A549 (cell line): ENCODE results near the gene ESYT3. TPM values are rescaled to one million over a fixed set of nuclear protein-coding genes. Genes with fewer than 3 reads are reported as not detected.

Experiments
- ATAC-seq, 2 experiments: fragments of 200-7000 bp in 1 of 2; fragments of >200 bp in 1 of 2; cut with Nextera tagmentation in 1 of 2; cut with Tn5 transposase in 1 of 2; 3 replicates each; pipeline versions ENCODE4 v1.8.0 to v1.9.1; 2018 to 2020; ENCODE audit warnings: mild to moderate bottlenecking in 1 of 2, moderate library complexity in 1 of 2
- CTCF ChIA-PET: fragments of 300-600 bp; sonication (Branson Sonifier 250); formaldehyde crosslinking; extraction: SDS; loops from one replicate; lab custom pipeline; 2021; ENCODE audit warnings: antibody characterized with exemption, inconsistent platforms; lab: Yijun Ruan, JAX
- POLR2A ChIA-PET: fragments of 350-600 bp; formaldehyde crosslinking; extraction: SDS; loops from one replicate; lab custom pipeline; 2021; ENCODE audit warnings: antibody characterized with exemption, inconsistent platforms; lab: Yijun Ruan, JAX
- DNase-seq, 2 experiments: peaks; one replicate each; pipeline versions ENCODE4 v3.0.0 to v3.0.0-alpha.2; 2011 to 2016; ENCODE audit warnings: low read depth in 1 of 2, low spot score in 1 of 2
- FAIRE-seq: peaks from 2 replicates; lab custom pipeline; 2011; peaks lifted over from hg19 to GRCh38; lab: Jason Lieb, UNC
- H3K27ac ChIP-seq, 2 experiments: fragments of >200 bp; sonication (Bioruptor Twin); formaldehyde crosslinking; 3 replicates each; pipeline ENCODE4 v1.5.1; 2016 to 2017
- H3K4me1 ChIP-seq: fragments of >200 bp; sonication (Bioruptor Twin); formaldehyde crosslinking; 3 replicates; pipeline ENCODE4 v1.6.1; 2016
- H3K4me2 ChIP-seq: fragments of >200 bp; sonication (Bioruptor Twin); formaldehyde crosslinking; 3 replicates; pipeline ENCODE4 v1.6.1; 2016
- H3K4me3 ChIP-seq: fragments of >200 bp; sonication (Bioruptor Twin); formaldehyde crosslinking; 3 replicates; pipeline ENCODE4 v1.5.1; 2016
- H3K9me3 ChIP-seq: fragments of >200 bp; sonication (Bioruptor Twin); formaldehyde crosslinking; 3 replicates; pipeline ENCODE4 v1.6.1; 2016
- ATOH8 ChIP-seq: fragments of 250-450 bp; sonication (Bioruptor Pico); IDR thresholded peaks from 2 replicates; pipeline ENCODE4 v1.5.0; 2020; ENCODE audit warnings: low read depth, mild to moderate bottlenecking, moderate library complexity
- CBX8 ChIP-seq: fragments of 200-600 bp; sonication (generic); IDR thresholded peaks from 2 replicates; pipeline ENCODE4 v1.6.1; 2016
- CHD2 ChIP-seq: fragments of 150-350 bp; IDR thresholded peaks from 2 replicates; pipeline ENCODE4 v1.6.1; 2014; ENCODE audit warnings: low read length; ENCODE audit not compliant: partially characterized antibody
- ESRRA ChIP-seq: fragments of 150-350 bp; IDR thresholded peaks from 2 replicates; pipeline ENCODE4 v1.6.1; 2014; ENCODE audit warnings: mild to moderate bottlenecking, low read length, borderline replicate concordance
- FOSL2 ChIP-seq, 2 experiments: fragments of 450-650 bp in 1 of 2; fragments of >200 bp in 1 of 2; sonication (Bioruptor Twin) in 1 of 2; formaldehyde crosslinking; IDR thresholded peaks; 2 replicates each; pipeline versions ENCODE4 v1.5.0 to v1.6.1; 2016 to 2020; ENCODE audit warnings: mild to moderate bottlenecking in 1 of 2, moderate library complexity in 1 of 2
- FOXS1 ChIP-seq: fragments of 250-450 bp; sonication (Bioruptor Pico); IDR thresholded peaks from 2 replicates; pipeline ENCODE4 v1.5.0; 2020; ENCODE audit warnings: mild to moderate bottlenecking, moderate library complexity
- GATA3 ChIP-seq: IDR thresholded peaks from 2 replicates; pipeline ENCODE4 v1.6.1; 2012; ENCODE audit warnings: borderline replicate concordance
- HDAC2 ChIP-seq: fragments of 200-600 bp; sonication (generic); IDR thresholded peaks from 2 replicates; pipeline ENCODE4 v1.6.1; 2016
- HEYL ChIP-seq: fragments of 250-450 bp; sonication (Bioruptor Pico); IDR thresholded peaks from 2 replicates; pipeline ENCODE4 v1.8.0; 2021; ENCODE audit warnings: mild to moderate bottlenecking, moderate library complexity
- HOXA7 ChIP-seq: fragments of 250-450 bp; sonication (Bioruptor Pico); IDR thresholded peaks from 2 replicates; pipeline ENCODE4 v1.5.0; 2020; ENCODE audit warnings: mild to moderate bottlenecking, moderate library complexity
- JUN ChIP-seq, 2 experiments: fragments of >200 bp; sonication (Bioruptor Twin); formaldehyde crosslinking; IDR thresholded peaks; 2 replicates in 1 of 2; 3 replicates in 1 of 2; pipeline ENCODE4 v1.6.1; 2016 to 2017
- JUNB ChIP-seq: fragments of >200 bp; sonication (Bioruptor Twin); formaldehyde crosslinking; IDR thresholded peaks from 2 replicates; pipeline ENCODE4 v1.6.1; 2016
- MYC ChIP-seq: IDR thresholded peaks from 2 replicates; pipeline ENCODE4 v1.6.1; 2012; ENCODE audit warnings: mild to moderate bottlenecking, inconsistent platforms, low read length, improper control_type of control experiment, borderline replicate concordance
- NFE2L2 ChIP-seq: fragments of 150-350 bp; conservative IDR thresholded peaks from 2 replicates; pipeline ENCODE4 v1.6.1; 2014; ENCODE audit warnings: low read length
- PBX3 ChIP-seq: IDR thresholded peaks from 2 replicates; pipeline ENCODE4 v1.6.1; 2012
- PHF8 ChIP-seq: fragments of 200-600 bp; sonication (generic); IDR thresholded peaks from 2 replicates; pipeline ENCODE4 v1.6.1; 2016; ENCODE audit warnings: low read depth, mild to moderate bottlenecking, antibody characterized with exemption, moderate library complexity, borderline replicate concordance
- RAD21 ChIP-seq, 2 experiments: fragments of >200 bp in 1 of 2; sonication (Bioruptor Twin) in 1 of 2; formaldehyde crosslinking in 1 of 2; IDR thresholded peaks in 1 of 2; conservative IDR thresholded peaks in 1 of 2; 2 replicates in 1 of 2; 3 replicates in 1 of 2; pipeline ENCODE4 v1.6.1; 2012 to 2018; ENCODE audit warnings: inconsistent platforms in 1 of 2
- RARB ChIP-seq: fragments of 250-450 bp; sonication (Bioruptor Pico); IDR thresholded peaks from 2 replicates; pipeline ENCODE4 v1.8.0; 2021; ENCODE audit warnings: mild to moderate bottlenecking, moderate library complexity
- RCOR1 ChIP-seq: fragments of 150-350 bp; IDR thresholded peaks from 2 replicates; pipeline ENCODE4 v1.6.1; 2014; ENCODE audit warnings: antibody characterized with exemption, low read length, low read depth
- RFX5 ChIP-seq: fragments of 450-650 bp; IDR thresholded peaks from 2 replicates; pipeline ENCODE4 v1.7.1; 2014; ENCODE audit warnings: antibody characterized with exemption, mild to moderate bottlenecking, moderate library complexity
- RNF2 ChIP-seq: fragments of 200-600 bp; sonication (generic); IDR thresholded peaks from 2 replicates; pipeline ENCODE4 v1.6.1; 2016; ENCODE audit warnings: low read depth, mild to moderate bottlenecking, antibody characterized with exemption, moderate library complexity, borderline replicate concordance
- SMC3 ChIP-seq: fragments of >200 bp; sonication (Bioruptor Twin); formaldehyde crosslinking; IDR thresholded peaks from 3 replicates; pipeline ENCODE4 v1.6.1; 2018; ENCODE audit warnings: inconsistent platforms
- SREBF2 ChIP-seq: fragments of 450-650 bp; IDR thresholded peaks from 2 replicates; pipeline ENCODE4 v1.6.1; 2014; ENCODE audit warnings: mild to moderate bottlenecking, moderate library complexity
- ZFP36 ChIP-seq: fragments of 450-650 bp; IDR thresholded peaks from 2 replicates; pipeline ENCODE4 v1.6.1; 2014; ENCODE audit warnings: borderline replicate concordance; ENCODE audit not compliant: partially characterized antibody
- ZNF302 ChIP-seq: fragments of 250-450 bp; sonication (Bioruptor Pico); IDR thresholded peaks from 2 replicates; pipeline ENCODE4 v1.9.0; 2021; ENCODE audit warnings: inconsistent platforms, mild to moderate bottlenecking, moderate library complexity
- WGBS: methylation state at CpG from one replicate; pipeline ENCODE4 v1.1.6; 2017; ENCODE audit errors: missing lambda C conversion rate; 5-methylcytosine and 5-hydroxymethylcytosine counted together
- polyA plus RNA-seq, 4 experiments: library from polyadenylated mRNA; depleted of rRNA in 3 of 4; stranded (reverse); fragments of >200 nt; fragmentation: RNase III in 1 of 4; extraction: RNeasy Plus Mini Kit Qiagen cat#74134 plus additional on column Dnase treatment in 1 of 4; gene quantifications; 2 replicates in 3 of 4; 3 replicates in 1 of 4; pipeline ENCODE4 v1.2.3, GENCODE V29; 2011 to 2017
- TF ChIP-seq, protein P1 (sequence below): fragments of >200 bp; sonication (Bioruptor Twin); formaldehyde crosslinking; IDR thresholded peaks from 2 replicates; pipeline ENCODE4 v1.6.1; 2016
- TF ChIP-seq, protein P2 (sequence below): fragments of >200 bp; sonication (Bioruptor Twin); formaldehyde crosslinking; IDR thresholded peaks from 3 replicates; pipeline ENCODE4 v1.6.1; 2016

Gene ESYT3
- polyA plus RNA-seq, 2 of the 4 experiments (the other 2 are of a cell fraction), result 0.92 to 1.7 TPM

DNA sequence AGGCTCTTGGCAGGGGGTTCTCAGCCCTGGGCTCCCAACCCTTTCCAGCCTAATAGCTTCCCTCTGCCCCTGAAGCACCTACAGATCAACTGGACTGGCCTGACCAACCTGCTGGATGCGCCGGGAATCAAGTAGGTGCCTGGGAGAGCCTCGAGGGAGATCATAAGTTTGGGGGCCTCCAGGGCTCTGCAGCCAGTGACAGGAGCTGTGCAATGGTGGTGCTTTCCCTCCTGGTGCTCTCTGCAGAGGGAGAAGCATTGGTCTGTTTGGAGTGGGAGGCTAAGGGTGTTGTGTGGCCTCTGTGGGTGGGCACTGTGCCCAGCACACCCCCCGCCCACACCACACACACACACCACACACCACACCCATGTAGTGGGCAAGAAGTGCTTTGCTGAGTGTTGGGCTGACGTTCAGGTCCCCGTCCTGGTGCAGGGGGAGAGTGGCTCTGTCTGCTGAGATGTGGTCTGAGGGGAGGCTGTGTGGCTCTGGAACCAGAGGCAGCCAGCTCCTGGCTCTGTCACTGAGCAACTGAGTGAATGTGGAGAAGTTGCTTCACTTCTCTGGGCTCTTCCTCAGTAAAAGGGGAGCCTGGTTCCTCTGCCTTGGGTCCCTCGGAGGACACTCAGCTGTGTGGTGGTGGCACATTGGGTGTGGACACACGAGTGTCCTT is 26.3 kb downstream of the ESYT3 start:
- Histone ChIP-seq H3K4me1 (no peaks in the 10 kb centered on the region), H3K4me3 (no peak overlapping the region), H3K9me3 (no peaks in the 10 kb centered on the region), H3K4me2 (no peak overlapping the region), H3K27ac (no peak overlapping the region)
- POLR2A ChIA-PET, result no interaction called here
- FAIRE-seq (no peak), DNase-seq (no peak), ATAC-seq (no peak)
- TF ChIP-seq RARB (CRISPR knock-in tag) (no peak), PBX3 (no peak), JUN (IDR thresholded peaks at IDR 0.05) (no peak), FOXS1 (no peak), ATOH8 (no peak), JUNB (no peak), ZFP36 (no peak), HEYL (CRISPR knock-in tag) (no peak), PHF8 (no peak), ESRRA (no peak), MYC (no peak), RNF2 (no peak), FOSL2 (IDR thresholded peaks at IDR 0.05) (no peak), FOSL2 (CRISPR knock-in tag; IDR thresholded peaks at IDR 0.05) (no peak)
- TF ChIP-seq, protein P1, sequence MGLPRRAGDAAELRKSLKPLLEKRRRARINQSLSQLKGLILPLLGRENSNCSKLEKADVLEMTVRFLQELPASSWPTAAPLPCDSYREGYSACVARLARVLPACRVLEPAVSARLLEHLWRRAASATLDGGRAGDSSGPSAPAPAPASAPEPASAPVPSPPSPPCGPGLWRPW, result no peak
- TF ChIP-seq, protein P2, sequence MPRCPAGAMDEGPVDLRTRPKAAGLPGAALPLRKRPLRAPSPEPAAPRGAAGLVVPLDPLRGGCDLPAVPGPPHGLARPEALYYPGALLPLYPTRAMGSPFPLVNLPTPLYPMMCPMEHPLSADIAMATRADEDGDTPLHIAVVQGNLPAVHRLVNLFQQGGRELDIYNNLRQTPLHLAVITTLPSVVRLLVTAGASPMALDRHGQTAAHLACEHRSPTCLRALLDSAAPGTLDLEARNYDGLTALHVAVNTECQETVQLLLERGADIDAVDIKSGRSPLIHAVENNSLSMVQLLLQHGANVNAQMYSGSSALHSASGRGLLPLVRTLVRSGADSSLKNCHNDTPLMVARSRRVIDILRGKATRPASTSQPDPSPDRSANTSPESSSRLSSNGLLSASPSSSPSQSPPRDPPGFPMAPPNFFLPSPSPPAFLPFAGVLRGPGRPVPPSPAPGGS, result no peak
- WGBS, result 46% methylated on average over 3 of the region's 8 CpGs
- CTCF ChIA-PET, result interaction anchor here (1.1 to 2.7 kb wide), 8 partner anchors 8 to 462 kb away, joined by 3 to 9 read pairs (median 4); partner anchors contain the start of genes CEP70 and ESYT3

GRCh38 chr3:138461246-138461645 is 26.8 kb downstream of the ESYT3 start:
- ChIA-PET POLR2A (no interaction called here), CTCF (interaction anchor here (0.6 to 2.7 kb wide), 8 partner anchors 10 to 462 kb away, joined by 3 to 9 read pairs (median 4); partner anchors contain the start of genes CEP70 and ESYT3)
- H3K4me2 ChIP-seq, result no peak overlapping the region
- no peak for FAIRE-seq
- no peaks in the 10 kb centered on the region for H3K4me1 ChIP-seq
- H3K27ac ChIP-seq, result no peak overlapping the region
- no peaks in the 10 kb centered on the region for H3K9me3 ChIP-seq
- H3K4me3 ChIP-seq, result no peak overlapping the region
- TF ChIP-seq RCOR1 (no peak), SREBF2 (no peak), CBX8 (no peak), RAD21 (conservative IDR thresholded peaks at IDR 0.05 in 1 of 2, IDR thresholded peaks at IDR 0.05 in 1 of 2) (no peak), RFX5 (no peak), NFE2L2 (no peak), ZFP36 (no peak), ZNF302 (no peak), SMC3 (no peak), HDAC2 (no peak), HOXA7 (CRISPR knock-in tag) (no peak), GATA3 (no peak), FOXS1 (no peak), CHD2 (no peak), JUNB (no peak)
- TF ChIP-seq, protein P1, result no peak
- 47% methylated on average over 3 of the region's 5 CpGs for WGBS
- peak in 1 of 2 experiments; percentile 39; a peak in 1 of 6 replicates for ATAC-seq
- DNase-seq, result no peak
